Body of pancreas (tissue), 4 donors: Measurements from ENCODE around the gene JMY.

ENCODE experiments used
- POLR2A ChIP-seq, 3 donors: fragments of 450-650 bp; IDR thresholded peaks; one replicate each; pipeline ENCODE4 v1.6.1; 2016; ENCODE audit warnings: antibody characterized with exemption in 3 of 3, mild to moderate bottlenecking in 2 of 3
- TF ChIP-seq, protein P1 (sequence below), 7 experiments: fragments of 450-650 bp in 4 of 7; fragments of 200-600 bp in 3 of 7; sonication (generic) in 3 of 7; IDR thresholded peaks; one replicate each; pipeline ENCODE4 v1.5.1; 2016 to 2019; ENCODE audit warnings: antibody characterized with exemption in 7 of 7

DNA sequence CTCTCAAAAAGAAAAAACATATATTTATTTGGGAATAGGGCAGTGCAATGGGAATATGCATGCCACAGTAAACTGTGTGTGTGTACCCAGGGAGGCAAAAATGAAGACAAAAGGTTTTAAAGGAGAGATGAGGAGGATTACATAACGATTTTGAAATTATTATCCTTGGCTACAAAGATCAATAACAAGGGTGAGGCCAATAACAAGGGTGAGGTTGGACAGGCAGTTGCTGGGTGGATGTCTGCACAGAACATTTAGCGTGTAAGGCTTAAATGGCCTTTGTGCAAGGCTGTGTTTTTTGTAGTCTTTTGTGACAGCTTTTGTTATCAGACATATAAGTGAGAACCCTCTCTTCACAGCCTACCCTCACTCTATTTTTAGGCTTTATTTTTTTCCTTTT is 114.0 kb downstream of the JMY start:
- TF ChIP-seq, protein P1, sequence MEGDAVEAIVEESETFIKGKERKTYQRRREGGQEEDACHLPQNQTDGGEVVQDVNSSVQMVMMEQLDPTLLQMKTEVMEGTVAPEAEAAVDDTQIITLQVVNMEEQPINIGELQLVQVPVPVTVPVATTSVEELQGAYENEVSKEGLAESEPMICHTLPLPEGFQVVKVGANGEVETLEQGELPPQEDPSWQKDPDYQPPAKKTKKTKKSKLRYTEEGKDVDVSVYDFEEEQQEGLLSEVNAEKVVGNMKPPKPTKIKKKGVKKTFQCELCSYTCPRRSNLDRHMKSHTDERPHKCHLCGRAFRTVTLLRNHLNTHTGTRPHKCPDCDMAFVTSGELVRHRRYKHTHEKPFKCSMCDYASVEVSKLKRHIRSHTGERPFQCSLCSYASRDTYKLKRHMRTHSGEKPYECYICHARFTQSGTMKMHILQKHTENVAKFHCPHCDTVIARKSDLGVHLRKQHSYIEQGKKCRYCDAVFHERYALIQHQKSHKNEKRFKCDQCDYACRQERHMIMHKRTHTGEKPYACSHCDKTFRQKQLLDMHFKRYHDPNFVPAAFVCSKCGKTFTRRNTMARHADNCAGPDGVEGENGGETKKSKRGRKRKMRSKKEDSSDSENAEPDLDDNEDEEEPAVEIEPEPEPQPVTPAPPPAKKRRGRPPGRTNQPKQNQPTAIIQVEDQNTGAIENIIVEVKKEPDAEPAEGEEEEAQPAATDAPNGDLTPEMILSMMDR (IDR thresholded peaks at IDR 0.05) = no peak
- TF ChIP-seq POLR2A (IDR thresholded peaks at IDR 0.05) = no peak
